PFSK-1 (cell line): ENCODE results near the gene RHO.

Source experiments
- POLR2AphosphoS5 ChIP-seq: IDR thresholded peaks from 2 replicates; pipeline ENCODE4 v1.6.1; 2012; ENCODE audit warnings: low read depth, mild to moderate bottlenecking, control low read depth, low read length, moderate library complexity
- REST ChIP-seq, 2 experiments: IDR thresholded peaks; 2 replicates each; pipeline versions ENCODE4 v1.6.1 to v1.8.0; 2011 to 2012; ENCODE audit warnings: low read depth in 2 of 2, low read length in 2 of 2, control low read depth in 1 of 2, inconsistent platforms in 1 of 2, mild to moderate bottlenecking in 1 of 2, moderate library complexity in 1 of 2; ENCODE audit not compliant: insufficient read depth in 1 of 2

- no peak for TF ChIP-seq POLR2AphosphoS5
- no peak for TF ChIP-seq REST (IDR thresholded peaks at IDR 0.05; ENCODE audit: insufficient read depth in 1 of 2, low read depth in 2 of 2, low read length in 2 of 2)
These were observed 3.0 kb upstream of the RHO start for GRCh38 chr3:129525341-129525968.
